WI38 (cell line): ENCODE results near the gene PNPLA3.

Experiments used
- H3K4me3 ChIP-seq: 2 replicates; pipeline ENCODE4 v1.5.1; 2011; ENCODE audit warnings: low read depth, mild to moderate bottlenecking, control low read depth, low read length
- TF ChIP-seq, protein P1 (sequence below): IDR thresholded peaks from 2 replicates; pipeline ENCODE4 v1.5.1; 2012; ENCODE audit warnings: low read depth, mild to moderate bottlenecking, control low read depth, low read length

Gene PNPLA3

GRCh38 chr22:43994006-43994405, 70.4 kb downstream of the PNPLA3 start:
- H3K4me3 ChIP-seq = no peak overlapping the region
- TF ChIP-seq, protein P1, sequence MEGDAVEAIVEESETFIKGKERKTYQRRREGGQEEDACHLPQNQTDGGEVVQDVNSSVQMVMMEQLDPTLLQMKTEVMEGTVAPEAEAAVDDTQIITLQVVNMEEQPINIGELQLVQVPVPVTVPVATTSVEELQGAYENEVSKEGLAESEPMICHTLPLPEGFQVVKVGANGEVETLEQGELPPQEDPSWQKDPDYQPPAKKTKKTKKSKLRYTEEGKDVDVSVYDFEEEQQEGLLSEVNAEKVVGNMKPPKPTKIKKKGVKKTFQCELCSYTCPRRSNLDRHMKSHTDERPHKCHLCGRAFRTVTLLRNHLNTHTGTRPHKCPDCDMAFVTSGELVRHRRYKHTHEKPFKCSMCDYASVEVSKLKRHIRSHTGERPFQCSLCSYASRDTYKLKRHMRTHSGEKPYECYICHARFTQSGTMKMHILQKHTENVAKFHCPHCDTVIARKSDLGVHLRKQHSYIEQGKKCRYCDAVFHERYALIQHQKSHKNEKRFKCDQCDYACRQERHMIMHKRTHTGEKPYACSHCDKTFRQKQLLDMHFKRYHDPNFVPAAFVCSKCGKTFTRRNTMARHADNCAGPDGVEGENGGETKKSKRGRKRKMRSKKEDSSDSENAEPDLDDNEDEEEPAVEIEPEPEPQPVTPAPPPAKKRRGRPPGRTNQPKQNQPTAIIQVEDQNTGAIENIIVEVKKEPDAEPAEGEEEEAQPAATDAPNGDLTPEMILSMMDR = no peak

DNA sequence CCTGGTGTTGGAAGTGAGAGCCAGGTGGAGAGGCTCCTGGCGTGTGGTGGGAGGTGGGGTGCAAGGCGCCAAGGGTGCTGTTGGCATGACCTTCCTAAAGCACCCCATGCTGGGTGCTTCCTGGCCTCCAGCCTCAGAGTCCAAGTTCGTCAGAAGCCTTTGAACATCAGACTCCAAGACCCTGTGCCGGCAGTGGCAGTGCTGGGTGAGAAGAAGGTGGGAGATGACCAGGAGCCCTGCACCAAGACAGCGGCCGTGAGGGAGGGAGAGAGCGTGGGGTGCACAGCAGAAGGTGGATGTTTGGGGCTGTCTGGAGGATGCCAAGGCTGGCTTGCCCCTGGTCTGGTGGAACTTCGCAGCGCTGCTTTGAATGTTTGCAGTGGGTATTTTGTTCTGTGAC, 70.8 kb downstream of the PNPLA3 start:
- TF ChIP-seq, protein P1 = no peak
- no peak overlapping the region for H3K4me3 ChIP-seq

DNA sequence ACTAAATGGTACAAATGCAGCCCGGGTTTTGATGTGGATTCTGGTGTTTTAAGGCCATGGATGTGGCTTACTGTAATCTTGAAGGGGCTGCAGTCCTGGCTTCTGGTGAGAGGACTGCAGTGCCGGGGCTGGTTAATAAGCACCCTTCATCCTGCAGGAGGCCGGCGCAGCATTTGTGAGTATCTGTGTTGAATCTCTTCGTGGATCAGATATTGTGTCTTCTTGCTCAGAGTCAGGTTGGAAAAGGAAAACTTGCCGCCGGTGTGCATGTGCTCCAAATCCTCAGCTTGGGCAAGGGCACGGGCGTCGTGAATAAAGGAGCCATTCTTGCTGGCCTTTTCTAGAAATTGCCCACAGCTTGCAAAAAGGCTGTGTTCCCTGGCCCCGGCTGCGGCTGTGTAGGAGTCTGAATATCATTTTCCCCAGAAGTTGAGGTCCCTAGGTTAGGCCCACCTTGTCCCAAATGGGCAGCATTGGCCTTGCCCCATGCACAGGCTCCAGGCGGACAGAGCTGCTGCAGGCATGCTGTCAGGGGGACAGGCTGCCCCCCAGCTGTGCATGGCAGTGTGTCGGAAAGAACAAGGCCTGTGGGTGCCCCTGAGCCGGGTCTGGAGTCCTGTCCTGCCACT, 71.6 kb downstream of the PNPLA3 start:
- TF ChIP-seq, protein P1 = no peak
- H3K4me3 ChIP-seq = no peak overlapping the region

- H3K4me3 ChIP-seq = no peak overlapping the region
- TF ChIP-seq, protein P1 = no peak
Measured at GRCh38 chr22:43995798-43996169, 72.2 kb downstream of the PNPLA3 start.

GRCh38 chr22:43996170-43996980, 72.8 kb downstream of the PNPLA3 start:
- no peak overlapping the region for H3K4me3 ChIP-seq
- TF ChIP-seq, protein P1 = no peak

DNA sequence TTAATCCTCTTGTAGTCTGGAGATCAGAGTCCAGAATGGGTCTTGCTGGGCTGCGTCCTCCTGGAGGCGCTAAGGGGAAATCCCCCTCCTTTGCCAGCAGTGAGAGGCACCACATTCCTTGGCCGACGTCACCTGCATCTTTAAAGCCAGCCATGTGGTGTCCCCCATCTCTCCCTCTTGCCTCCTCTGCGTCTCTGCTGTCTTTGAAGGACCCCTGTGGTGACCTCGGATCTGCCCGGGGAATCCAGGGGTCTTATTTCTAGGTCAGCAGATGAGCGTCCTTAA, 73.3 kb downstream of the PNPLA3 start:
- TF ChIP-seq, protein P1 = no peak
- H3K4me3 ChIP-seq = no peak overlapping the region
